ENCODE data around the gene MEIG1. TPM values are rescaled to one million over a fixed set of nuclear protein-coding genes. Genes with fewer than 3 reads are reported as not detected.
"Not testable (repeated sequence)": the region's sequence is repeated elsewhere in the genome, so short reads cannot be mapped to it uniquely, and the experiment has no call there.

Gene MEIG1
- polyA plus RNA-seq, 1 donor from 2014 or later, result 2.0 TPM

GRCh38 chr10:14942147-14942949, 16.8 kb upstream of the MEIG1 start:
- not testable (repeated sequence) for H3K4me2 ChIP-seq (ENCODE audit: low read length); H3K9me3 ChIP-seq (ENCODE audit: low read length); H3K36me3 ChIP-seq (ENCODE audit: insufficient read depth, low read length); H3K9me2 ChIP-seq (ENCODE audit: insufficient read depth, low read length); H3K4me3 ChIP-seq (ENCODE audit: low read length); H3K27ac ChIP-seq (ENCODE audit: low read length); H3K9ac ChIP-seq (ENCODE audit: low read length); H3F3A ChIP-seq (ENCODE audit: insufficient read depth, low read length, poor library complexity, severe bottlenecking); H3K79me2 ChIP-seq (replicated peaks; ENCODE audit: insufficient read depth, low read length); H3K27me3 ChIP-seq (ENCODE audit: insufficient read depth, low read depth, low read length); H4K20me1 ChIP-seq (ENCODE audit: insufficient read depth); H2AFZ ChIP-seq (ENCODE audit: low read depth, low read length)

DNA sequence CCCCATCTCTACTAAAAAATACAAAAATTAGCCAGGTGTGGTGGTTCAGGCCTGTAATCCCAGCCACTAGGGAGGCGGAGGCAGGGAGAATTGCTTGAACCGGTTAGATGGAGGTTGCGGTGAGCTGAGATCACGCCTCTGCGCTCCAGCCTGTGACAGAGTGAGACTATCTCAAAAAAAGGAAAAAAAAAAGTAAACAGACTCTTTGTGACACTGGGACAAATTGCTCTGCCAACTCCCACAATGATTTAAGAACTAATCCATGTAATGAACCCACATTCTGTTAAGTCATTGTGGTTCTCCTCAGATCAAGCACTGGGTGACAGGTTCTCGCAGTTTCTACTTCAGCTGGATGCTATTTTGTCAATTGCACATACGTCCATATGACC, 16.2 kb upstream of the MEIG1 start:
- H3K36me3 ChIP-seq (ENCODE audit: insufficient read depth, low read length); H3K9me3 ChIP-seq (ENCODE audit: low read length); H3K4me3 ChIP-seq (ENCODE audit: low read length); H3K27ac ChIP-seq (ENCODE audit: low read length); H3K79me2 ChIP-seq (replicated peaks; ENCODE audit: insufficient read depth, low read length); H3F3A ChIP-seq (ENCODE audit: insufficient read depth, low read length, poor library complexity, severe bottlenecking); H3K27me3 ChIP-seq (ENCODE audit: insufficient read depth, low read depth, low read length); H3K4me2 ChIP-seq (ENCODE audit: low read length); H3K9ac ChIP-seq (ENCODE audit: low read length); H4K20me1 ChIP-seq (ENCODE audit: insufficient read depth); H3K9me2 ChIP-seq (ENCODE audit: insufficient read depth, low read length); H2AFZ ChIP-seq (ENCODE audit: low read depth, low read length): not testable (repeated sequence)

DNA sequence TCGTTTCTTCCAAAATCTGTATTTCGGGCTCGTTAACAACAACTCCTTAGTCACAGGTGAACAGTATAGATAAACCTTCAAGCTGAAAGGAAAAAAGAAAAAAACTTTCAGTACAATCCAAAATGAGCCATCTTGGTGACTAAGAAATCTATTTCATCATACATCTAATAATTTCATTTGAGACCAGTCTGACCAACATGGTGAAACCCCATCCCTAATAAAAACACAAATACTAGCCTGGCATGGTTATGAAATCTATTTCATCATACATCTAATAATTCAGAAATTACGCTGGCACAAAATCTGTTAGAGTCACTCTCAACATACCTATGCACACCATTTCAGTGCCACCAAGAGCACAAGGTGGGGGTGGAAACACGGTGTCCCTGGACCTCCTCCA, 14.1 kb upstream of the MEIG1 start:
- TF ChIP-seq, protein P1, sequence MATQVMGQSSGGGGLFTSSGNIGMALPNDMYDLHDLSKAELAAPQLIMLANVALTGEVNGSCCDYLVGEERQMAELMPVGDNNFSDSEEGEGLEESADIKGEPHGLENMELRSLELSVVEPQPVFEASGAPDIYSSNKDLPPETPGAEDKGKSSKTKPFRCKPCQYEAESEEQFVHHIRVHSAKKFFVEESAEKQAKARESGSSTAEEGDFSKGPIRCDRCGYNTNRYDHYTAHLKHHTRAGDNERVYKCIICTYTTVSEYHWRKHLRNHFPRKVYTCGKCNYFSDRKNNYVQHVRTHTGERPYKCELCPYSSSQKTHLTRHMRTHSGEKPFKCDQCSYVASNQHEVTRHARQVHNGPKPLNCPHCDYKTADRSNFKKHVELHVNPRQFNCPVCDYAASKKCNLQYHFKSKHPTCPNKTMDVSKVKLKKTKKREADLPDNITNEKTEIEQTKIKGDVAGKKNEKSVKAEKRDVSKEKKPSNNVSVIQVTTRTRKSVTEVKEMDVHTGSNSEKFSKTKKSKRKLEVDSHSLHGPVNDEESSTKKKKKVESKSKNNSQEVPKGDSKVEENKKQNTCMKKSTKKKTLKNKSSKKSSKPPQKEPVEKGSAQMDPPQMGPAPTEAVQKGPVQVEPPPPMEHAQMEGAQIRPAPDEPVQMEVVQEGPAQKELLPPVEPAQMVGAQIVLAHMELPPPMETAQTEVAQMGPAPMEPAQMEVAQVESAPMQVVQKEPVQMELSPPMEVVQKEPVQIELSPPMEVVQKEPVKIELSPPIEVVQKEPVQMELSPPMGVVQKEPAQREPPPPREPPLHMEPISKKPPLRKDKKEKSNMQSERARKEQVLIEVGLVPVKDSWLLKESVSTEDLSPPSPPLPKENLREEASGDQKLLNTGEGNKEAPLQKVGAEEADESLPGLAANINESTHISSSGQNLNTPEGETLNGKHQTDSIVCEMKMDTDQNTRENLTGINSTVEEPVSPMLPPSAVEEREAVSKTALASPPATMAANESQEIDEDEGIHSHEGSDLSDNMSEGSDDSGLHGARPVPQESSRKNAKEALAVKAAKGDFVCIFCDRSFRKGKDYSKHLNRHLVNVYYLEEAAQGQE (IDR thresholded peaks at IDR 0.05; ENCODE audit: borderline replicate concordance), result no peak
- TF ChIP-seq RAD21 (conservative IDR thresholded peaks at IDR 0.05) (no peak), MXI1 (conservative IDR thresholded peaks at IDR 0.05; ENCODE audit: poor library complexity, severe bottlenecking) (no peak)
- no peak overlapping the region for H3K27ac ChIP-seq (ENCODE audit: low read length)
- no peak overlapping the region for H3K4me2 ChIP-seq (ENCODE audit: low read length)
- no peaks in the 10 kb centered on the region for H3K9me3 ChIP-seq (ENCODE audit: low read length)
- no peaks in the 10 kb centered on the region for H4K20me1 ChIP-seq (ENCODE audit: insufficient read depth)
- peaks cover 6% of the 10 kb centered on the region for H3K36me3 ChIP-seq (ENCODE audit: insufficient read depth, low read length)
- H3K27me3 ChIP-seq (ENCODE audit: insufficient read depth, low read depth, low read length), result no peaks in the 10 kb centered on the region
- H3K9me2 ChIP-seq (ENCODE audit: insufficient read depth, low read length), result no peaks in the 10 kb centered on the region
- no peaks in the 10 kb centered on the region for H3K79me2 ChIP-seq (replicated peaks; ENCODE audit: insufficient read depth, low read length)
- H3K9ac ChIP-seq (ENCODE audit: low read length), result no peak overlapping the region
- H3F3A ChIP-seq (ENCODE audit: insufficient read depth, low read length, poor library complexity, severe bottlenecking), result no peaks in the 10 kb centered on the region
- H2AFZ ChIP-seq (ENCODE audit: low read depth, low read length), result no peak overlapping the region
- H3K4me3 ChIP-seq (ENCODE audit: low read length), result no peak overlapping the region

DNA sequence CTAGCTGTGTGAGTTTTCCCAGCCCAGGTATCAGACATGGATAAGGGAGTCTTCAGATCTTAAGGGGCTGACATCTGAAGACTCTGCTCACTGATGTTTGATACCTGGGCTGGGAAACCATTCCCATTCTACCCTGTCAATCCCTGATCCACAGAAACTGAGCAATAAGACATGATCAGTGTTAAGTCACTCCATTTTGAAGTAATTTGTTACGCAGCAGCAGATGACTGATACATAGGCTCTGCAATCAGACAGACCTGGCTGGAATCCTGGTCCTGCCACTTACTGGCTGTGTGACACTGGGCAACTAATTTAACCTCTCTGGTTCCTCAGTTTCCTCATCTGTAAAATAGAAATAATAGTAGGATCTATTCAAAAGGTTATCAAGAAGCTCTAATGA, 11.9 kb upstream of the MEIG1 start:
- H3K79me2 ChIP-seq (replicated peaks; ENCODE audit: insufficient read depth, low read length), result no peaks in the 10 kb centered on the region
- no peak overlapping the region for H3K4me3 ChIP-seq (ENCODE audit: low read length)
- H3K27me3 ChIP-seq (ENCODE audit: insufficient read depth, low read depth, low read length), result no peaks in the 10 kb centered on the region
- no peak overlapping the region for H3K27ac ChIP-seq (ENCODE audit: low read length)
- no peak overlapping the region for H3K4me2 ChIP-seq (ENCODE audit: low read length)
- H3K9me3 ChIP-seq (ENCODE audit: low read length), result no peaks in the 10 kb centered on the region
- H3K9me2 ChIP-seq (ENCODE audit: insufficient read depth, low read length), result no peaks in the 10 kb centered on the region
- no peaks in the 10 kb centered on the region for H3F3A ChIP-seq (ENCODE audit: insufficient read depth, low read length, poor library complexity, severe bottlenecking)
- TF ChIP-seq RAD21 (conservative IDR thresholded peaks at IDR 0.05) (no peak), POLR2AphosphoS5 (IDR thresholded peaks at IDR 0.05) (no peak), EZH2 (IDR thresholded peaks at IDR 0.05; ENCODE audit: borderline replicate concordance, insufficient read depth, low read length, poor library complexity, severe bottlenecking) (no peak), SMC3 (conservative IDR thresholded peaks at IDR 0.05; ENCODE audit: poor library complexity) (no peak), EP300 (conservative IDR thresholded peaks at IDR 0.05; ENCODE audit: poor library complexity, severe bottlenecking) (no peak), MXI1 (conservative IDR thresholded peaks at IDR 0.05; ENCODE audit: poor library complexity, severe bottlenecking) (no peak), TAF1 (IDR thresholded peaks at IDR 0.05; ENCODE audit: low read depth) (no peak)
- TF ChIP-seq, protein P2, sequence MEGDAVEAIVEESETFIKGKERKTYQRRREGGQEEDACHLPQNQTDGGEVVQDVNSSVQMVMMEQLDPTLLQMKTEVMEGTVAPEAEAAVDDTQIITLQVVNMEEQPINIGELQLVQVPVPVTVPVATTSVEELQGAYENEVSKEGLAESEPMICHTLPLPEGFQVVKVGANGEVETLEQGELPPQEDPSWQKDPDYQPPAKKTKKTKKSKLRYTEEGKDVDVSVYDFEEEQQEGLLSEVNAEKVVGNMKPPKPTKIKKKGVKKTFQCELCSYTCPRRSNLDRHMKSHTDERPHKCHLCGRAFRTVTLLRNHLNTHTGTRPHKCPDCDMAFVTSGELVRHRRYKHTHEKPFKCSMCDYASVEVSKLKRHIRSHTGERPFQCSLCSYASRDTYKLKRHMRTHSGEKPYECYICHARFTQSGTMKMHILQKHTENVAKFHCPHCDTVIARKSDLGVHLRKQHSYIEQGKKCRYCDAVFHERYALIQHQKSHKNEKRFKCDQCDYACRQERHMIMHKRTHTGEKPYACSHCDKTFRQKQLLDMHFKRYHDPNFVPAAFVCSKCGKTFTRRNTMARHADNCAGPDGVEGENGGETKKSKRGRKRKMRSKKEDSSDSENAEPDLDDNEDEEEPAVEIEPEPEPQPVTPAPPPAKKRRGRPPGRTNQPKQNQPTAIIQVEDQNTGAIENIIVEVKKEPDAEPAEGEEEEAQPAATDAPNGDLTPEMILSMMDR (IDR thresholded peaks at IDR 0.05; ENCODE audit: poor library complexity, severe bottlenecking), result no peak
- TF ChIP-seq, protein P1 (IDR thresholded peaks at IDR 0.05; ENCODE audit: borderline replicate concordance), result no peak
- H4K20me1 ChIP-seq (ENCODE audit: insufficient read depth), result no peaks in the 10 kb centered on the region
- peaks cover 6% of the 10 kb centered on the region for H3K36me3 ChIP-seq (ENCODE audit: insufficient read depth, low read length)
- no peak overlapping the region for H3K9ac ChIP-seq (ENCODE audit: low read length)
- no peak overlapping the region for H2AFZ ChIP-seq (ENCODE audit: low read depth, low read length)
